SH-SY5Y (cell line): Measurements from ENCODE around the gene S100A14.

Source experiments
- GATA2 ChIP-seq: IDR thresholded peaks from 2 replicates; pipeline ENCODE4 v1.6.1; 2011; ENCODE audit warnings: mild to moderate bottlenecking, low read depth, low read length
- GATA3 ChIP-seq: IDR thresholded peaks from 2 replicates; pipeline ENCODE4 v1.6.1; 2011; ENCODE audit warnings: low read depth, mild to moderate bottlenecking, low read length, moderate library complexity

DNA sequence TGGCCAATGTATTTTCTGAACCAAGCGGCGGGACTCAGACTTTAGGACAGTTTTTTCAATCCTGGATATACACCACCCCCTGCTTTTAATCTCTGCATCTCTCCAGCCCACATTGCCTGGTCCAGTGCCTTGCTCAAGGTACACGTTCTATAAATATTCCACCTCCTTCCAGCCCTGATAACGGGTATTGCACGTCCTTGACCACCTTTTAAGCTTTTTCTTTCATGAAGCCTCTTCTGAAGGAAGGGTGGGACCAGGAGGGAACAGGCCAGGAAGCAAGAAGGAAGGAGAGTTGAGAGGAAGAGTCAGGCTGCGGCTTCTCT, 6.6 kb downstream of the S100A14 start:
- no peak for TF ChIP-seq GATA3
- no peak for TF ChIP-seq GATA2
